GM19099 (cell line): ENCODE results near the gene TMEM130.

Experiments
- POLR2A ChIP-seq: IDR thresholded peaks from 3 replicates; pipeline ENCODE4 v1.6.1; 2011; ENCODE audit warnings: low read depth; ENCODE audit not compliant: insufficient read length; ENCODE audit errors: extremely low read depth

TMEM130 gene

DNA sequence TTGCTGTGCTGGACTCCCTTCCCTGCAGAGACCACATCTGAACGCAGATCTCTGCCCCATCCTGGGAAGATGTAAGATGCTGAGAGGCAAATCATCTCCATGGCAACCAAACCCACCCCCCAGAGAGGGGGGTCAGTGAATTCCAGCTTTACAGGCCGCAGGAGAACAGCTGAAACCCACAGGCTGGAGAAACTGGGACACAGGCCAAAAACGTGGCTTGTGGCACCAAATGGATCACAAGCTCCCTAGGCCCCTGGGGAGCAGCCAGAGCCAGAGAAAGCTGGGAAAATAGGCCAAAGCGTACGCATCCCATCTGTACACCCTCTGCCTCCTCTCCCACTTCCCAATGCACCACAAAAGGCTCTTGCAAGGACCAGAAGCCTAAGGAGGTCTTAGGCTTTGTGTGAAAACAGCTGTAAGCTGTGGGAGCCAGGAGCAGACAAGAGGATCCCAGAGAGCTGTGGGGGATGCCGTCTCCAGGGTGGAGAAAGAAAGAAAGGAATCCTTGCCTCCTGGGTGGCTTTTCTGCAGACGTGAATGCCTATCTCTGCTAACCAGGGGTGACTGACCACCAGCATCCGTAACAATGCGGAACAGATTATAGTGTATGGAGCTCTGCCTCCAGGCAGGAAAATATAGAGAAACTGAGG is 59.5 kb downstream of the TMEM130 start:
- TF ChIP-seq POLR2A, result no peak

DNA sequence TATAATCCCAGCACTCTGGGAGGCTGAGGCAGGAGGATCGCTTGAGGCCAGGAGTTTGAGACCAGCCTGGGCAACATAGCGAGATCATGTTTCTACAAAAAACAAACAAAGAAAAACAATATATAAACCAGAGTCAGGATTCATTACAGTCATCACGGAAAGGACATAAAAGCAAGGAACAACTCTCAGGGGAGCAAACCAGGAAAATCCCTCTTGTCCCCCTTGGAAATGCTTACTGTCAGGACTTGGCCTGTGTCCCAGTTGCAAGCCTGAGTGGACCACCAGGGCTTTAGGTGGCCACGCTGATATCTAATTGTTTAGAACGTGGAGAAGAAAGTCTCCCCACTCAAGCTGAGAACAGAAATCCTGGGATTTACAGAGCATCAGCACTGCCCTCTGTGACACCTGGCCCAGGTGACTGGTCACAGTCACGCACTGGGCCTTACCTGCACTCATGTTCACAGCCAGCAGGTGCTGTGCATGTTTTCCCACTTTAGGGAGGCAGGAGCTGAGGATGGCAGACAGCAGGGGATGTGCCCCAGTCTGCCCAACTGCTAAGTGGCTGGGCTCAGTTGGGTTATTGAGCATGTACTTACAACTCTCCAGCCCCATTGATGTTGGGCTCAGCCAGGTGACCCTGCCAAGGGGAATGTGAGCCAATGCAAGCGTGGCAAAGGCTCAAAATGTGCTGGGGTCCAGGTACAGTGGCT is 60.9 kb downstream of the TMEM130 start:
- TF ChIP-seq POLR2A, result no peak

DNA sequence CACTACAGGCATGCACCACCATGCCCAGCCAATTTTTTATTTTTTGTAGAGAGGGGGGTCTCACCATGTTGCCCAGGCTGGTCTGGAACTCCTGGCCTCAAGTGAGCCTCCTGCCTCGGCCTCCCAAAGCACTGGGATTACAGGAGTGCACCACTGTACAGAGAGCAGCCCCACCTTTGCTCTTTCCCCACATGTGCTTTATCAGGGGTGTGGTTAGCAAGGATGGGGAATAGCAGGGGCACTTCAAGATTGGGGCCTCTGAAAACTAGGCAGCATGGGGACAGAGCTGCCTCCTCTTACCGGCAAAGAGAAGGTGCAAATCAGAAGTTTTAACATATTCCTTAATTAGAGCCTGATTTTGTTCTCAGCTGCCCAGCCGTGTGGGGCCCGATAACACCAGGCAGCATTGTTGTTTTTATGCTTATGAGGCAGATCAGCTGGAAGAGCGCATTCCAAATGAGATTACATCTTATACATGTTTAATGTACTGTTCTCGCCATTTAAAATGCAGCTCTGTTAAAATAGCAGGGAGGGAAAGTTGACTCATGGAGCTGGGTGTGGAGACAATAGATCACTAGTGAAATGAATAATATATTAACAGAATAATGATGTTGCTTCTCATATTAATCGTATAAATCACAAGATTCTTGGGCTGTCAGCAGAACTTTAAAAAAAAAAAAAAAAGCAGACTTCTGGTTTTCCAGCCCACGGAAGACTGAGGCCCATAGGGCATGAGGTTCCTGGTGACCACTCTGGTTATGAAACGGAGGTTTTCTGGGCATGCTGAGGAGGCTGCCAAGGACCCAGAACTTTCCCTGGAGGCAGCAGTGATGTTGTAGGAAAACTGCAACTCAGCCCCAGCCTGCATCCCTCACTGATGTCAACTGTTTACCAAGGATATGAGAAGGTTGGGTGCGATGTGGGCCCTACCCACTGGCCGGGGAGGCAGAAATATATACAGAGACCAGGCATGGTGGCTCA is 62.5 kb downstream of the TMEM130 start:
- TF ChIP-seq POLR2A, result no peak

DNA sequence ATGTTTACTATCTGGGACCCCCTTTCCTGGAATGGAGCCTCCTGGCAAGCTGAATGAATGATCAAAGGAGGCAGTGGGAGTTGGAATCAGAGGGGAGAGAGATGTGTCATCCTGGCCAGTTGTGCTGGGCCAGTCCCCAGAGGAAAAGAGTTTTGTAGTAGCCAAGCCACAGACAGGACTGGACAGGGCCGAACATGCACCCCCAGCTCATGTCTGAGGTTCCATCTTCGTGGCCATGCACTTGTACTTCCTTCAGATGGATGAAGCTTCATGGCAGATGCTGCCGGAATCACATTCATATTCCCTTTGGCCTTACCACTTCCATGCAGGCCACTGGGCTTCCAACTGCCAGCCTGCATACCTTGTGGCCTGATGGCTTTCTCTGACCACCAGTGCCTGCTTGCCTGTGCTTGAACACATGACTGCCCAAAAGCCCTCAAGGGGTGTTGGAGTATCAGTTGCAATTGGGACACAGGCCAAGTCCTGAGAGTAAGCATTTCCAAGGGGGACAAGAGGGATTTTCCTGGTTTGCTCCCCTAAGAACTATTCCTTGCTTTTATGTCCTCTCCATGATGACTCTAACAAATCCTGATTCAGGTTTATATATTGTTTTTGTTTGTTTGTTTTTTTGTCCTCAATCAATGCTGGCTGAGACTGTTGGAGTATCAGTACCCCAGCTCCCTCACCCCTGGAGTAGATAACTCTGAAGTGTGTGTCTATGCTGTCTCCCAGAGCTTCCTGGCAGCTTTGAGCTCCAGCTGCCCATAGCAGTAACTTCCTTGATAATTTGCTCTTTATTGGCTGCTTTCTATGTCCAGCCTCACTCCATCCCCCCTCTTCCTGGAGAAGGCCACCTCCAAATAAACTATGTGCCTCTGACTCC is 63.6 kb downstream of the TMEM130 start:
- no peak for TF ChIP-seq POLR2A

DNA sequence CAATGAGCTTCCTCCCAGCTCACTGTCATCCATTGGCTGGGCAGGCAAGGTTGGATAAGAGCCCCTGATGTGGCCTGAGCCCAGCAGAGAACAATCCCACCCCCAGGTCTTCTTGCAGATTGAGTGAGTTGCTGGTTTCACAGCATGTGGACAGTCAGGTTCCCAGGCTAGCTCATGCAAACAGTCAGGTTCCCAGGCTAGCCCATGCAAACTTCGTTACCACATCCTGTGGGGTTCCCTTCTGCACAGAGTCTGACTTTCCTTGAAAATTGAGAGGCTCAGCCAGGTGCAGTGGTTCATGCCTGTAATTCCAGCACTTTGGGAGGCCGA is 67.1 kb downstream of the TMEM130 start:
- no peak for TF ChIP-seq POLR2A

DNA sequence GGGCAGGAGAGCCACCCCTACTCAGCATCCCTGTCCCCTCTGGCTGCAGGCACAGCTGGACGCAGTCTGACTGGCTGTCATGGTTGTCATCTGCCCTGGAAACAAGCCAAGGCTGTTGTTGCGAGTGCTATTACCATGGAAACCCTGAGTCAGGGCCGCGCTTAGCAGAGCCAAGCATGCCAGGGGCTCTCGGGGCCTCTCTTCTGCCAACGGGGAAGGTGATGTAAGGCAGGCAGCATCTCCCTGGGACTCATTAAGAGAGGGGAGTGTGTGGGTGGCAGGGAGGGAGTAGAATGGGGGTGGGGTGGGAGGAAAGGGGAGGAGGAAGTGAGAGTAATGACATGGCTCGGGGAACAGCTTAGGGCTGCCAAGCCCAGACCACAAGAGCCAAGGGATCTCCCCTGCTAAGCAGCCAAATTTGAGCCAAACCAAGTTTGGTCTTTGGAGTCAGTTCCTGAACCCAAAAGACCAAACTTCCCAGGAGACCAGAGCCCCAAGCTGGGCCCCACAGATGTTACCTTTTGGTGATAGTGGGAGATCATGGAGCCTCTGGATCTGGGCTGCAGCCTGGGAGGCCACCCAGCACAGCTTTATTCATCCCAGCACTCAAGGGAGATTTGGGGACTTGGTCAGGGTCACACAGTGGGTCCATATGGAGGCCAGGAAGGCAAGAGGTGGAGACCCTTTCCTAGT is 67.6 kb downstream of the TMEM130 start:
- no peak for TF ChIP-seq POLR2A

DNA sequence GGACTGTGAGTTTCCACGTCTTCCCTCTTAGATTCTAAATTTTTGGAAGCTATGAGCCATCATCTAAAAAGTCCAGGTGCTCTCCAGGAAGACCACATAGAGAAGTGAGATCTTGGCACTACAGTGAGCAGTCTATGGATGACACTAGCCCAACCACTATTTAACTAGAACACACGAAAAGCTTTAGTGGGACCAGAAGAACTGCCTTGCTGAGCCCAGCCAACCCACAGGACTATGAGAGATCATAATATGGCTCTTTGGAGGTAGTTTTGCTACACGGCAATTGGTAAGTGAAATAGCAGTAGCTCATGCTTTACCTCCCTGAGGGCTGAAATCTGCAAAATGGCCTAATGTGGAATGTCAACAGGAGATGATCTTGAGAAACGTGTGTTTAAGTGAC is 68.8 kb downstream of the TMEM130 start:
- TF ChIP-seq POLR2A, result no peak

DNA sequence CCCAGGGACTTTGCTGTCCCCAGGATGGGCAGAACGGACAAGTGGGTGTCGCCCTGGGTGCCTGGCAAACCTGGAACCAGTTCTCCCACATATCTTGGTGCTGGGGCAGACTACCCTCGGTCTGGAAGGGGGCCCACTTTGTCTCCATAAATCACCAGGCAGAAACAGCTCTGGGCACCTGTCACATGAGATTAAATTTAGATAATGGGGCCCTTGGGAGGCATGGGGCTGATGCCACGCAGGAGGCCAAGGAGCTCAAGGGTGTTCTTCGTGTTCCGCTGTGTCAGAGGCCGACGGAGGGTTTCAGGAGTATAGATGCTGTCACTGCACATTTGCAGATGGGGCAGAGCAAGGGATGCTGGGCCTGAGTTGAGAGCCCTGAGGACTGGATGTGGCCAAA is 72.7 kb downstream of the TMEM130 start:
- TF ChIP-seq POLR2A, result no peak
